ENCODE results near the gene RPGR.
A peak's percentile ranks its signal among the peaks of the same experiment; 100 is the strongest.

Gene RPGR, protein sequence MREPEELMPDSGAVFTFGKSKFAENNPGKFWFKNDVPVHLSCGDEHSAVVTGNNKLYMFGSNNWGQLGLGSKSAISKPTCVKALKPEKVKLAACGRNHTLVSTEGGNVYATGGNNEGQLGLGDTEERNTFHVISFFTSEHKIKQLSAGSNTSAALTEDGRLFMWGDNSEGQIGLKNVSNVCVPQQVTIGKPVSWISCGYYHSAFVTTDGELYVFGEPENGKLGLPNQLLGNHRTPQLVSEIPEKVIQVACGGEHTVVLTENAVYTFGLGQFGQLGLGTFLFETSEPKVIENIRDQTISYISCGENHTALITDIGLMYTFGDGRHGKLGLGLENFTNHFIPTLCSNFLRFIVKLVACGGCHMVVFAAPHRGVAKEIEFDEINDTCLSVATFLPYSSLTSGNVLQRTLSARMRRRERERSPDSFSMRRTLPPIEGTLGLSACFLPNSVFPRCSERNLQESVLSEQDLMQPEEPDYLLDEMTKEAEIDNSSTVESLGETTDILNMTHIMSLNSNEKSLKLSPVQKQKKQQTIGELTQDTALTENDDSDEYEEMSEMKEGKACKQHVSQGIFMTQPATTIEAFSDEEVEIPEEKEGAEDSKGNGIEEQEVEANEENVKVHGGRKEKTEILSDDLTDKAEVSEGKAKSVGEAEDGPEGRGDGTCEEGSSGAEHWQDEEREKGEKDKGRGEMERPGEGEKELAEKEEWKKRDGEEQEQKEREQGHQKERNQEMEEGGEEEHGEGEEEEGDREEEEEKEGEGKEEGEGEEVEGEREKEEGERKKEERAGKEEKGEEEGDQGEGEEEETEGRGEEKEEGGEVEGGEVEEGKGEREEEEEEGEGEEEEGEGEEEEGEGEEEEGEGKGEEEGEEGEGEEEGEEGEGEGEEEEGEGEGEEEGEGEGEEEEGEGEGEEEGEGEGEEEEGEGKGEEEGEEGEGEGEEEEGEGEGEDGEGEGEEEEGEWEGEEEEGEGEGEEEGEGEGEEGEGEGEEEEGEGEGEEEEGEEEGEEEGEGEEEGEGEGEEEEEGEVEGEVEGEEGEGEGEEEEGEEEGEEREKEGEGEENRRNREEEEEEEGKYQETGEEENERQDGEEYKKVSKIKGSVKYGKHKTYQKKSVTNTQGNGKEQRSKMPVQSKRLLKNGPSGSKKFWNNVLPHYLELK

DNA sequence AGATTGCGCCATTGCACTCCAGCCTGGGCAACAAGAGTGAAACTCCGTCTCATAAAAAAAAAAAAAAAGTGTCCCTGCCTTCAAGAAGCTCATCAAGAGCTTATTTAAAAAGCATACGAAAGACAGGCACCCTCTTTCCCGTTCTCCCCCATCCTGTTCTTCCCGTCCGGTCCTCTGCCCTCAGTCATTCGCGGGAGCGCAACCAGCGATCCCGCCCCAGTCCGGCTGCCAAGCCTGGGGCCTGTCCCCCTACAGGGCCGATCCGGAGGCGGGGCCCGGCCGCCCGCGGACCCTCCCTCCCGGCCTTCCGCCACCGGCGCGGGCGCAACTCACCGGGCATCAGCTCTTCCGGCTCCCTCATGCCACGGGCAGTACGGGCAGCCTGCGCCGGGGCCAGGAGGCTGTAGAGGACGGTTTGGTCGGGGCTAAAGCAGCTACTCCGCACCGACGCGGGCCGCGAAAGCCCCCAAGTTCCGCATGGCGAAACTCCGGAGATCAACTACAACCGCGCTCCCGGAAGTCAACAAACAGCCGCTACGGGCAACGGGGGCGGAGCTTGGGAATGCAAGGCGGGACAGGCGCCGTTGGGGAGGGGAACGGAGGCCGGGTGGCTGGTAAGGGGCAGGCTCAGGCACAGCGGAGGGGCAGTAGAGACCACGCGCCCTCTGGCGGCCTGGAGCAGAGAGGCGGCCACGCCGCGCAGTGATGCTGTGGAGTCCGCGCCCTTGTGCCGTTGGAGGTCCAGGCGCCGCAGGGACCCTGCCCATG lies at the start of gene RPGR:
TSS of gene RPGR (minus strand) at position 503 of the 768 bp plus-strand sequence. CDS start at position 361, 142 bp downstream.
- peak; percentile 89 for DNase-seq (ENCODE audit: low spot score)

DNA sequence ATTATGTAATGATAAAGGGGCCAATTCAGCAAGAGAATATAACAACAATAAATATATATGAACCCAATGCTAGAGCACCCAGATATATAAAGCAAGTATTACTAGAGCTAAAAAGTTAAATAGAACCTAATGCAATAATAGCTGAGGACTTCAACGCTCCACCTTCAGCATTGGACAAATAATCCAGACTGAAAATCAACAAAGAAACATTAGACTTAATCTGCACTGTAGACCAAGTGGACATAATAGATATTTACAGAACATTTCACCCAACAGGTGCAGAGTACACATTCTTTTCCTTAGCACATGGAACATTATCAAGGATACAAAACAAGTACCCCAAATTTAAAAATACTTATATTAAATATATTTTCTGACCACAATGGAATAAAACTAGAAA lies 49.4 kb upstream of the RPGR start:
- no peak for DNase-seq (ENCODE audit: low spot score)

DNA sequence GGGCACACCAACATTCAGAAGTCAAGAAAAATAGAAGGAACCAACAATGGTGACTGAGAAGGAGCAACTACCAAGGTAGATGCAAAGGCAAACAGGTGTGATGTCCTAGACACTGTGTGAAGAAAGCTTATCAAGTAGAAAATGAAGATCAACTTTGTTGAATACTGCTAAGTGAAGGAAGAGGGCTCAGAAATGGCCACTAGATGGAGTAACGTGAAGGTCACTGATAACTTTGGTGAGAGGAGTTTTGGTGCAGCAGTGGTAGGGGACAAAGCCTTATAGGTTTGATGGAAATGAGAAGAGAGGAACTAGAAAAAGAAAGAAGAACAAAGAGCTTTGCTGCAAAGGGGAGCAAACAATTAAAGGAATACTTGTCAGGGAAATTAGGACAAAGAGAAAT lies 48.6 kb upstream of the RPGR start:
- DNase-seq (ENCODE audit: low spot score), result peak; percentile 45

DNA sequence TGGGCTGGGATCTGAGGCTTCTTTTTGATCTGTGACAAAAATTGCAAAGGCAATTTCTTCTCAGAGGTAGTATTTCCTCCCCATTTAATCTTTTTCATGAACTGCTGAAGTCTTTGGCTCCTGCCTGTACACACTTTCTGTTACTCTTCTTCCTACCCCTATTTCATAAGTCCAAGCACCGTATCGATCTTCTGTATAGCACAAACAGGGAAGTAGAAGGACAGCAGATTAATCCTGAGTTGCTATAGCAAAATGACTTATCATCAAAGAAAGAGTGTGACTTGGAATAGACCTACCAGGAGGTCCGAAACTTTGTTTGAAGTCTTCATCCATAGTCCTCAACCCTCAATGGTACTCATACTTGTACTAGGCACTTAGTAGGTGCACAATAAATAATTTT lies 47.1 kb upstream of the RPGR start:
- DNase-seq (ENCODE audit: low spot score), result no peak

DNA sequence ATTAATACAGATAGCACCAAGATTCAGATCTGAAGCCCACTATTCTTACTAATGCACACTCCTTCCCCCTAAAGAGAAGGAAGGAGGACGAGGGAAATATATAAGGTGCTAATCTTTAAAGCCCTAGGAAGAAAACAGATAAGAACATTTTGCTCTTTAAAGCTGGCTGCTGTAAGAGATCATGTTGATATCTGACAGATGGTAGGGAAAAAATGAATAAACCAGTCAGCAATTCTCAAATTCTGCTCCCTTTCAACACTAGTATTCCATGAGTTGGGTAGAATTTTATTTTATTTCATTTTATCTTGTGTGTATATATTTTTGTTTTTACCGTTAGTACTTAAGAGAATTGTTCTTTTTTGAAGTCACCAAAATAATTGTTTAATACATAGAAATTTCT lies 44.3 kb upstream of the RPGR start:
- DNase-seq (ENCODE audit: low spot score), result no peak

DNA sequence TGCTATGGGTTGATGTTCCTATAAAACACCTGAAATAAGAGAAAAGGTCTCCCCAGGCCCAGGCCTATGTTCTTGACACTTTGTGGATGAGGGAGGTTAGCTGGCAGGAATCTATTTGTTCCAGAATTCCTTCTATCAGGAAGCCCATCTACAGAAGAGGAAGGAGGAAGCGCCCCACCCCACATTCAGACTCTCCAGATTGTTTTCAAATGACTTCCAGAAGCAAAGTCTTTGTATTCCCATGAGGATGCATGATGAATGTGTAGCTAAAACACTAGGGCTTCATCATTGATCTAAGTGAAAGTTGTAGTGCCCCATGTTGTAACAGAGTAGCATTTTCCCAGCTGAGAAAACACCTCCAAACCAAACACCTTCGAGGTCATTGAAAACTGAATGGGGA lies 41.5 kb upstream of the RPGR start:
- no peak for DNase-seq (ENCODE audit: low spot score)

DNA sequence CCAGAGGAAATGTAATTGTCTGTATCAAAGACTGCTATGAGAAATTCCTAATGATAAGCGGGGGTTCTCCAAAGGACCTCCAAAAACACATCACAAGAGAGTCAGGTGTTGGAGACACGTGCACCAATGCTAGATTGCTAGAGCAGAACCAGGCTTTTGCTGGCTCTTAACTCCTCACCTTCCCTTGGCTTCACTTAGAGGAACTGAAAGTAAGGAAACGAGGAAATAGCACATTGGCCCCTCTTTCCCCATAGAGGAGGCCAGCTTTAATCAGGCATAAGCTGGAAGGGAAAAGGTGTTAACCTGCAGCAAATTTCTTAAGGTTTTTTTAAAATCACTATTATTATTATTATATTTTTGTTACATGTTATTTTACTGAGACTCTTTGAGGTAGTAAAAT lies 38.6 kb upstream of the RPGR start:
- DNase-seq (ENCODE audit: low spot score), result no peak

DNA sequence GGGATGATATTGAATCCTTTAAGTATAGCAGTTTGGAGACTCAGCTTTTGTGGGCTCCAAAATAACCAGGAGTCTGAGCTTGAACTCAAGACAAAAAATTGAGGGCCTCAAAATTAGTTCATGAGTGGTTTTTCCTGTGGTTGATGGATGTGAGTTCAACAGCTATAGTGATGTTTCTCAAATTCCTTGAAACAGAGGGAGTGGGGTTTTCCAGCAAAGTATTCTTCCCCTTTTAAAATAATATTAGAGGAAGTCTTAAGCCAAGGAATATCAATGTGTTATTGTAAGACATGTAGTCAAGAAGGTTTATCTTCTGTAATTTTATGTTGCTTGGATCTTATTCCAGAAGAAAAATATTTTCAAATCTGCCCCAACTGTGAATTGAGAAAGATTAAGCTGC lies 35.7 kb upstream of the RPGR start:
- no peak for DNase-seq (ENCODE audit: low spot score)

DNA sequence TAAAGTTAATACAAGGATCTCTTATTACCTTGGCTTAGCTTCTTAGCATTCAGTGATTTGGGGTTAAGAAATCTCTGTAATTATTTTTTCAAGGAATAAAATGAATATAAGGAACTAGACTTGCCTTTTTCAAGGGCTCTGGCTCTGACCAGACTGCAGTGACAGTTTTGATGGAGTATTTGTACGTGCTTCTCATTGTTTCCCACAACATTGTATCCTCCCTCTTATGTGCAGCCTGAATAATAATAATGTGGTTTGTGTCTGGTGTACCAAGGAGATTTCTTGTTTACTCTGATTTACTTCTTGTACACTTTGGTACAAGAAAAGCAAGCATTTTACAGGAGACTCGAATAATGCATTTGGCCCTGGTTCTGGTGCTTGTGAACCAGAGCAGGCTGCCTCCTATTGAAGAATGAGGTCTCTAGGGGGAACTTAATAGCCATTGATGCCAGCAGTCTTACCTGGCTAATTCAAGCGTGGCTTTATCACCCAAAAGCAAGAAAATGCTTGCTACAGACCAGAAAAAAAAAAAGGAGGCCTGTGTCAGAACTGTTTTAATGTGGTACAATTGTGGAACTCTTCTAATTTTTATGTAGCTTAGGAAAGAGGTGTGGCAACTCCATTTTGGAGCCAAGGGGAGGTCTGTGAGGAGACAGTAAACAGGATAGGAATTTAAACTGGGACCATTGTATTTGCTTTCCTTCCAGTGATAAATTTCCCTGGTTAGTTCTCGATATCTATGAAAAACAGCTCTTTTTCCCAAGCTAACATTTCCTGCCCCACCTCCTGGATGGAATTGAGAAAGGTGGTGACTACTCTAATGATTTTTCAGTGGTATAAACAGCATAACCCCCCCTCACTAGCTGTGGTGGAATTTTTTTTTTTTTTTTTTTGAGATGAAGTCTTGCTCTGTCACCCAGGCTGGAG lies 30.7 kb upstream of the RPGR start:
- DNase-seq (ENCODE audit: low spot score), result no peak

DNA sequence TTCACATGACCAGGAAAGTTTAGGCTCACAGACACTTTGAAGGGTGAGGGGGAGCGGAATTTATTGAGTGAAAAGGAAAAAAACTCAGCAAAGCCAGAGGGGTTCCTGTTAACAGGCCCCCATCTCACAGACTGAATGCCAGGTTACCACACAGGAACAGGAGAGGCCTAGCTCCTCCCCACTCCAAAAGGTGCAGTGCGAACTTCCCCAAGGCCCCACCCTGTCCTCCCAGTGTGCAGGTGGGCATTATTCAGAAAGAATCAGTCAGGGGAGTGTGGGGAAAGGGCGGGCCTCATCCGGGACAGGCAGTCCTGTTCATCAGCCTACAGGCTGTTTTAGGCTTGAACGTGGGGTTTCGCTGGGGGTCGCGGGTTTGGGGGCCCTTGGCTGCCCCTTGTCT lies 29.1 kb upstream of the RPGR start:
- DNase-seq (ENCODE audit: low spot score), result no peak

DNA sequence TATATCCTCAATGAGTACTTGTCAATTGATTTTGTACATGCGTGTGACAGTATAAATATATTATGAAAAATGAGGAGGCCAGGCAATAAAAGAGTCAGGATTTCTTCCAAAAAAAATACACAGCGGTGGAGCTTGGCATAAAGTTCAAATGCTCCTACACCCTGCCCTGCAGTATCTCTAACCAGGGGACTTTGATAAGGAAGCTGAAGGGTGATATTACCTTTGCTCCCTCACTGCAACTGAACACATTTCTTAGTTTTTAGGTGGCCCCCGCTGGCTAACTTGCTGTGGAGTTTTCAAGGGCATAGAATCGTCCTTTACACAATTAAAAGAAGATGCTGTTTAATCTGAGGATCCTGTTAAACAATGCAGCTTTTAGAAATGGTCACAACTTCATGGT lies 25.1 kb upstream of the RPGR start, which contains the start of gene OTC:
TSS of gene OTC (plus strand) at position 243 of the 400 bp plus-strand sequence. CDS start at position 336, 93 bp downstream.
- no peak for DNase-seq (ENCODE audit: low spot score)

DNA sequence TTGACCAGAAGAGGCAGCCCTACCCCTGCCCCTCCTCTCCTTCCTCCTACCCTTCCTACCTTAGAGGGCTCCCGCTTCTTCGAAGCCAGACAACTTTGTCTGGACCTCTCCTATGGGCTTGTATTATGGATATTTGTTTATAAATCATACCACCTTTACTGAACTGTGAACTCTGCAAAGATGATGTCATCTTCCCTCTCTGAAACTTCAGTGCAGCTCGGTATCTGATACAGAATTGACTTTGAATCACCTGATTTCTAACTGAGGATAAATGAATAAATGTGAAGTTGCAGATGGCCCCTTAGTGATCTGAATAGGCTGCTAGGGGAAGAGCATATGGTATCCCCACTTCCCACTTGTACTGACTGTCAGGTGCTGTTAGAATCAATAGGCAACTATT lies 24.0 kb upstream of the RPGR start:
- DNase-seq (ENCODE audit: low spot score), result no peak

DNA sequence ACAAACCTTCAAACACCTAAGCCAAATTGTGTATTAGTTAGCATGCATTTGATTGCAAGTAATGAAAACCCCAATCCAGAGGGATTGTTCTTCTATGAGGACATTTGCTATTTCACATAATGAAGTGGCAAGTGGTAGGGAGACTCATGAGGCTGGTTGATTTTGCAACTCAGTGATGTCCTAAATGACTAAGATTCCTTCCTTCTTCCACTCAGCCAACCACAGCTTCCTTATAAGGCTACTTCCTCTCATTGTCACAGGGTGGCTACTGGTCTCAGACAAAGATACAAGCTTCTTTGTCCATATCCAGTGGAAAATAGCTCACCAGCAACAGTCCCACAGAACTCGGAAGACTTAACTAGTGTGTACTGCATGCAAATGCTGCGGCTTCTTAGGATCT lies 19.8 kb upstream of the RPGR start:
- peak; percentile 72 for DNase-seq (ENCODE audit: low spot score)

DNA sequence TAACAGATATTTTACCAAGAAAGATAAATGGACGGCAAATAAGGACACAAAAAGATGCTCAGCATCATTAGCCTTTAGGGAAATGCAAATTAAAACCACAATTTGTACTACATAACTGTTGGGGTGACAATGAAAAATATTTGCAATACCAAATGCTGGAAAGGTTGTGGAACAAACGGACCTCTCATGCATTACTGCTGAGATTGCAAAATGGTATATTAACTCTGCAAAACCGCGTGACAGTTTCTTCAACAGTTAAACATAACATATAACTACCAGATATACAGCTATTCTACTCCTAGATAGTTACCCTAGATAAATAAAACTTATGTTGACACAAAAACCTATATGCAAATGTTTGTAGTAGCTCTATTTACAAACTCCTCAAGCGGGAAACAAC lies 18.8 kb upstream of the RPGR start:
- DNase-seq (ENCODE audit: low spot score), result no peak

DNA sequence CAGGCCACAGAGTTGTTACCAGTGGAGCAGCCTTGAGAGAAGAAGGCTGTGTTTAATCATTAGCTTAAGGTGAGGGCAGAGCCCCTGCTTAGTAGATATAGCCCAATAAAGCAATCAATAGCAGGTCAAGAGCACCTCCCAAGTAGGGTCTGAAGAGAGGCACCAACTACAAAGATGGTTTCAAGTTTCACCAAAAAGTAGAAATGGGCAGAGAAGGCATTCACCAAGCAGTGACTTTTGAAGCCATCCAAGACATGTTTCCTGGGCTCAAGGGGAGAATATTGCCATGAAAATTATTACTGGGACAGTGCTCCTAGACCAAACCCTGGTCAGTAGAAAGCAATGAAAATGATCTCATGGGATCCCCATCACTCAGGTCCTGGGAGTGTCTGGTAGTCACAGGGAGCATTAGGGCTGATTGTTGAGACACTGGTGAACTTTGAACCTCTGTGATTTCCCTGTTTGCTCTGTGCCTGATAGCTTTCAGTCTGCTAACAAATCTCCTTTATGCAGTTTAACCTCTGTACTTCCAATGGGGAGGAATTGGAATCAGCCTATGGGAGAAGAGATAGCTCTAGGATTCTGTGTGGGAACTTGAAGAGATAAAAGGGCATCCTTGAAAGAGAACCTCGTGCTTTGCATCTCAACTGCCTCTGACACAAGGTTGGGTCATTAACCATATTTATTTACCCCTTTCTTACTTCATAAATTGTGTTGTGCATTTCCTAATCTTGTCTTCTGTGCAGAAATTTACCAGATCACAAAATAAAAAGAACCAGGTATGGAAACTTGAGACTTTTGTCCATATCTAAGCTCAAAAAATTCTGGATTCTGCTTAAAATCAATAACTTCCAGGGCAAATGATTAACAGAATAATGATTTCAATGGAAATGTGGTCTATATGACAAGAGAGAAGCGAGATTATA lies 15.8 kb upstream of the RPGR start:
- no peak for DNase-seq (ENCODE audit: low spot score)

DNA sequence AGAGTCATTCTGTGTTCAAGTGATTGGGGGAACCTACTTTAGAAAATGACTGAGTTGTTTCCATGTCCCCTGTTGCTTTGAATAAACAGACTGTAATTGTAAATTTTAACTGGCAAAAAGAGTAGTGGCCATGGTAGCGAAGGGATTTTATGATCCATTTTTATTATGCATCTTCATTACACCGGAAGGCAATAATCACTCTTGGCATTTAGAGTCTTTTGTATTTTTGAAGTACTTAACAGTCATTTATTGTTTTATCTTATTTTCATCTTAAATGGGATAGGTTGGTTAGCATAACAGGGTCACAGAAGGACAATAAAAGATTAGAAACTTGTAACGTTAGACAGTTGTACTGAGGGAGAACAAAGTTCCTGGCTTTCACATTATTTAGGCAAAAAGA lies 14.1 kb upstream of the RPGR start:
- DNase-seq (ENCODE audit: low spot score), result no peak

DNA sequence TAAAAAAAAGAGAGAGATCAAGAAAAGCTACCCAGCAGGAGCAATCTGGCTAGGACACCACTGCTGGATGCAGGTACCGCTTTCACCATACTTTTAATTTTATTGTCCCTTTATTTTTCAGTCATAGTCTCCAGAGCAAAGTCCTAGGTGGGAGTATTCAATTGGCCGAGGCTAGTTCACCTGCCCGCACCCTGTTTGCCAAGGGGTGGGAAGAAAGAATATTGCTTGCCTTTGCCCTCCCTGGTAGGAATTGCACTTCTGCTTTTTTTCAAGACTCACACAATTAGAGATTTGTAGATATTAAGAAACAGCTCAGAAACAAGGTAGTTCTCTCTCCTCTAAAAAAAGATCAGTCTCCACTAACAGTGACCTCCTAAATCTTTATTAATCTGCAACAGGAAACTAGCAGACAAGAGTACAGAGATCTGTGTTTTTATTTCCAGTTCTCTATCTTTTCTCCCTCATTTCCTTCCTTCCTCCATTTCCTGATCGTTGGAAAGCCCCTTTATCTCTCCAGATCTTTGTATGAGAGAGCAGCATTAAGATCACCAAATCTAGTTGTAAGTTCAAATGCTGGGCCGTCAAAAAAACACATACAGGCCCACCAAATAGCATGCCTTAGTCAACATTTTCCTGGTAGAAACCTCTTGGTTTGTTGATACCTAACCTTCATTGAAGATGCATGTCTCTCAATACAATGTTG lies 9.4 kb upstream of the RPGR start:
- DNase-seq (ENCODE audit: low spot score), result no peak

DNA sequence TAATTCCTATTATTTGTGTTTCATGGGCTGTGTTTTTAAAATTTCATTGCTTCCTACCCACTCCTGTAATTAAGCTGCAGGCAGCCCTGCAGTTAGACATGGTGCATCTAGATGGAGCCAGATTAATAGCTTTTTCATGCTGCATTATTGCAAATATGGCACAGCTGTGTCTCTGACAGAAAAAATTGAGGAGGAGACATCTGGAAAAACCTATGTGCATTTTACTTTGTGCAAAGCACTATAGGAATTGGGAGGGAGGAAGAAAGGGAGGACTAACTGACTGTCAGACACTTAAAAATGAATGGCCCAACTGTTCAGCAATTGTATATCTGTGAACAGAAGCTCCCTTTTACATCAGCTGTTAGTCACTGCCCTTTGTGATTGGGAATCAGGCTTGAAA lies 8.1 kb upstream of the RPGR start:
- DNase-seq (ENCODE audit: low spot score), result no peak

DNA sequence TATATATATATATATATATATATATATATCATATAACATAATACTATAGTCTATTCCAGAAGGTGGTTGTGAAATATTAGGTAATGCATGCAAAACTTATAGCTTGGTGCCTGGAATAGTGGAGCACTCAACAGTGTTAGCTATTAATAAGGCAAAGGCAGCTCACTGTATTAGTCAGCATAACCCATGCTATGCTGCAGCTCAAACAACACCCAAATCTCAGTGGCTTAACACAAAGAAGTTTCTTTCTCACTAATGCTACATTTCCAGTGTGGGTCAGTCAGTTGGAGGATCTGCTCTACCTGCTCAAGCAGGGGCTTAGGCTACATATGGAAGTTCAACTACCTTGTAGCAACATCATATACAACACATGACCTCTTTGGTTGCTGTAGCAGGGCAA lies 5.2 kb upstream of the RPGR start:
- no peak for DNase-seq (ENCODE audit: low spot score)

Measured in RKO (cell line).